Measurements from ENCODE around the gene ARHGAP23. TPM values are rescaled to one million over a fixed set of nuclear protein-coding genes. Genes with fewer than 3 reads are reported as not detected.
A peak's percentile ranks its signal among the peaks of the same experiment; 100 is the strongest.

Gene ARHGAP23
- total and polyA plus RNA-seq, 5 donors = 40.7 to 96.9 (median 74.0) TPM

GRCh38 chr17:38554430-38555350, 126.4 kb downstream of the ARHGAP23 start:
- Histone ChIP-seq H3K27me3 (ENCODE audit: control insufficient read depth, insufficient read depth) (no peaks in the 10 kb centered on the region), H3K27ac (ENCODE audit: low read length) (no peak overlapping the region), H3K9me3 (ENCODE audit: control insufficient read depth, low read length) (no peaks in the 10 kb centered on the region), H3K4me1 (ENCODE audit: control insufficient read depth, insufficient read depth, low read length) (peaks cover 3% of the 10 kb centered on the region), H3K4me3 (ENCODE audit: low read length) (no peak overlapping the region)
- DNase-seq (no peak), ATAC-seq (no peak)
- 58% methylated on average over 8 of the region's 8 CpGs for WGBS
- intact Hi-C loops (cut with DNase I) = loop anchor here in 3 of 4 donors (5.0 to 10.0 kb wide), 2 partner anchors 110 to 113 kb away; no protein-coding TSS in a partner anchor

GRCh38 chr17:38556239-38556638, 128.0 kb downstream of the ARHGAP23 start:
- H3K27ac ChIP-seq (ENCODE audit: low read length) = no peak overlapping the region
- no peaks in the 10 kb centered on the region for H3K27me3 ChIP-seq (ENCODE audit: control insufficient read depth, insufficient read depth)
- 89% methylated on average over 6 of the region's 6 CpGs for WGBS
- intact Hi-C loops (cut with DNase I) = loop anchor here in 3 of 4 donors (5.0 to 10.0 kb wide), 2 partner anchors 109 to 111 kb away; no protein-coding TSS in a partner anchor
- H3K4me1 ChIP-seq (ENCODE audit: control insufficient read depth, insufficient read depth, low read length) = peaks cover 4% of the 10 kb centered on the region
- H3K9me3 ChIP-seq (ENCODE audit: control insufficient read depth, low read length) = no peaks in the 10 kb centered on the region
- ATAC-seq = no peak
- DNase-seq = peak in 1 of 3 donors; percentile 6
- H3K4me3 ChIP-seq (ENCODE audit: low read length) = no peak overlapping the region

GRCh38 chr17:38557396-38557795, 129.1 kb downstream of the ARHGAP23 start:
- DNase-seq (no peak), ATAC-seq (no peak)
- WGBS = 38% methylated on average over 6 of the region's 6 CpGs
- Histone ChIP-seq H3K4me1 (ENCODE audit: control insufficient read depth, insufficient read depth, low read length) (peaks cover 4% of the 10 kb centered on the region), H3K4me3 (ENCODE audit: low read length) (no peak overlapping the region), H3K27me3 (ENCODE audit: control insufficient read depth, insufficient read depth) (no peaks in the 10 kb centered on the region), H3K27ac (ENCODE audit: low read length) (no peak overlapping the region), H3K9me3 (ENCODE audit: control insufficient read depth, low read length) (no peaks in the 10 kb centered on the region)
- intact Hi-C loops (cut with DNase I) = loop anchor here in 3 of 4 donors (5.0 to 10.0 kb wide), 2 partner anchors 107 to 110 kb away; no protein-coding TSS in a partner anchor

- Histone ChIP-seq H3K27me3 (ENCODE audit: control insufficient read depth, insufficient read depth) (no peaks in the 10 kb centered on the region), H3K9me3 (ENCODE audit: control insufficient read depth, low read length) (no peaks in the 10 kb centered on the region), H3K27ac (ENCODE audit: low read length) (no peak overlapping the region), H3K4me3 (ENCODE audit: low read length) (peak overlapping the region; percentile 43), H3K4me1 (ENCODE audit: control insufficient read depth, insufficient read depth, low read length) (peaks cover 4% of the 10 kb centered on the region)
- peak; percentile 89 to 93 for ATAC-seq
- DNase-seq = peak; percentile 92 to 97 (median 96)
- intact Hi-C loops (cut with DNase I) = loop anchor here in 3 of 4 donors (5.0 to 10.0 kb wide), 2 partner anchors 107 to 109 kb away; no protein-coding TSS in a partner anchor
- 2% methylated on average over 52 of the region's 52 CpGs for WGBS
These were observed 129.8 kb downstream of the ARHGAP23 start for GRCh38 chr17:38557836-38558727.

GRCh38 chr17:38558728-38559050, 130.4 kb downstream of the ARHGAP23 start:
- peaks cover 4% of the 10 kb centered on the region for H3K4me1 ChIP-seq (ENCODE audit: control insufficient read depth, insufficient read depth, low read length)
- 4% methylated on average over 10 of the region's 10 CpGs for WGBS

GRCh38 chr17:38559051-38559879, 131.0 kb downstream of the ARHGAP23 start:
- intact Hi-C loops (cut with DNase I) = loop anchor here in 3 of 4 donors (5.0 to 10.0 kb wide), 2 partner anchors 106 to 108 kb away; no protein-coding TSS in a partner anchor
- 6% methylated on average over 44 of the region's 44 CpGs for WGBS

More at GRCh38 chr17:38558728-38559050, 130.4 kb downstream of the ARHGAP23 start:
- no peaks in the 10 kb centered on the region for H3K9me3 ChIP-seq (ENCODE audit: control insufficient read depth, low read length)
- H3K27ac ChIP-seq (ENCODE audit: low read length) = no peak overlapping the region
- no peak for ATAC-seq
- H3K27me3 ChIP-seq (ENCODE audit: control insufficient read depth, insufficient read depth) = no peaks in the 10 kb centered on the region
- intact Hi-C loops (cut with DNase I) = loop anchor here in 3 of 4 donors (5.0 to 10.0 kb wide), 2 partner anchors 106 to 109 kb away; no protein-coding TSS in a partner anchor
- peak overlapping the region; percentile 43 for H3K4me3 ChIP-seq (ENCODE audit: low read length)
- DNase-seq = no peak

GRCh38 chr17:38559880-38560230, 131.6 kb downstream of the ARHGAP23 start:
- intact Hi-C loops (cut with DNase I) = loop anchor here in 3 of 4 donors (5.0 to 10.0 kb wide), 2 partner anchors 105 to 107 kb away; no protein-coding TSS in a partner anchor
- Histone ChIP-seq H3K27ac (ENCODE audit: low read length) (no peak overlapping the region), H3K27me3 (ENCODE audit: control insufficient read depth, insufficient read depth) (no peaks in the 10 kb centered on the region), H3K9me3 (ENCODE audit: control insufficient read depth, low read length) (no peaks in the 10 kb centered on the region), H3K4me1 (ENCODE audit: control insufficient read depth, insufficient read depth, low read length) (peaks cover 4% of the 10 kb centered on the region), H3K4me3 (ENCODE audit: low read length) (no peak overlapping the region)
- WGBS = 16% methylated on average over 6 of the region's 6 CpGs
- DNase-seq (no peak), ATAC-seq (no peak)

More at GRCh38 chr17:38559051-38559879, 131.0 kb downstream of the ARHGAP23 start:
- no peak overlapping the region for H3K4me3 ChIP-seq (ENCODE audit: low read length)
- no peak overlapping the region for H3K27ac ChIP-seq (ENCODE audit: low read length)
- peak; percentile 63 to 65 for ATAC-seq
- DNase-seq = peak; percentile 80 to 91 (median 89)
- no peaks in the 10 kb centered on the region for H3K27me3 ChIP-seq (ENCODE audit: control insufficient read depth, insufficient read depth)
- H3K4me1 ChIP-seq (ENCODE audit: control insufficient read depth, insufficient read depth, low read length) = peaks cover 4% of the 10 kb centered on the region
- no peaks in the 10 kb centered on the region for H3K9me3 ChIP-seq (ENCODE audit: control insufficient read depth, low read length)

- H3K9me3 ChIP-seq (ENCODE audit: control insufficient read depth, low read length) = no peaks in the 10 kb centered on the region
- H3K4me1 ChIP-seq (ENCODE audit: control insufficient read depth, insufficient read depth, low read length) = peaks cover 4% of the 10 kb centered on the region
- H3K27ac ChIP-seq (ENCODE audit: low read length) = no peak overlapping the region
- H3K27me3 ChIP-seq (ENCODE audit: control insufficient read depth, insufficient read depth) = no peaks in the 10 kb centered on the region
- no peak for ATAC-seq
- no peak overlapping the region for H3K4me3 ChIP-seq (ENCODE audit: low read length)
- no peak for DNase-seq
- intact Hi-C loops (cut with DNase I) = no loop called here
- 16% methylated on average over 15 of the region's 15 CpGs for WGBS
These were observed 132.4 kb downstream of the ARHGAP23 start for GRCh38 chr17:38560503-38561318.

- Histone ChIP-seq H3K9me3 (ENCODE audit: control insufficient read depth, low read length) (no peaks in the 10 kb centered on the region), H3K4me1 (ENCODE audit: control insufficient read depth, insufficient read depth, low read length) (peaks cover 4% of the 10 kb centered on the region), H3K27me3 (ENCODE audit: control insufficient read depth, insufficient read depth) (no peaks in the 10 kb centered on the region), H3K27ac (ENCODE audit: low read length) (no peak overlapping the region), H3K4me3 (ENCODE audit: low read length) (no peak overlapping the region)
- ATAC-seq (no peak), DNase-seq (no peak)
- intact Hi-C loops (cut with DNase I) = no loop called here
- 8% methylated on average over 105 of the region's 105 CpGs for WGBS
These were observed 133.4 kb downstream of the ARHGAP23 start for GRCh38 chr17:38561416-38562214.

All from right cardiac atrium (tissue), 5 donors.